ENCODE measurements around the gene CDH23.
A peak's percentile ranks its signal among the peaks of the same experiment; 100 is the strongest.

The CDH23 gene

GRCh38 chr10:71521504-71522441 is 125.1 kb downstream of the CDH23 start:
- DNase-seq: no peak

DNA sequence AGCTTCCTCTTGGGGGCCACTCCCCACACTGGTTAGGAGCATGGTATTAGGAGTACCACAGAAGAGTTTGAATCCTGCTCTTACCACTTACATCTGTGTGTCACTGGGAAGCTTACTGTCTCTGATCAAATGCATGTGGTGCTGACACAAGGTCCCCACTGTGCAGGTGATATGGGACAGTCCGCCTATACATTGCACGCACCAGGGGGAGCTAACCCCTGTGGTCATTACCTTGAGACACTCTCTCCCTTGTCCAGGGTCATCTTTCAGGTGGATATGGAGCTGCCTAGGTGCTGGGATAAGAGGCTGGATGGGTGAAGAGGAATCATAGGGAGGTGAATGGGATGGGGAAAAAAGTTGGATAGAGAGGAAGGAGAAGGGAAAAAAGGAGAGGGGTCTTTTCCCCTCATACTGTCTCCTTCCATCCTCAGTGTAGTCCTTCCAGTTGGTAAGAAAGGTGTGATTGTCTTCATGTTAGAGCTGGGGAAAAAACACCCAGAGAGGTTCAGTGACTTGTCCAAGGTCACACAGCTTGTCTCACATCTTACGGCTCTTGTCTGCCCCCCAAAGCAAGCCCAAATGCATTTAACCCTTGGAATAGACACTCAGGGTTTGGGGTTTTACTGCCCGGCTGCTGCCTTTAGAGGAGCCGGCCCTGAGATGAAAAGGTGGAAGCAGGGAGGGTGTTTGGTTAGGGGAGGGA is 125.9 kb downstream of the CDH23 start:
- no peak for DNase-seq

- no peak for DNase-seq
Measured at GRCh38 chr10:71523756-71524155, 127.0 kb downstream of the CDH23 start.

DNA sequence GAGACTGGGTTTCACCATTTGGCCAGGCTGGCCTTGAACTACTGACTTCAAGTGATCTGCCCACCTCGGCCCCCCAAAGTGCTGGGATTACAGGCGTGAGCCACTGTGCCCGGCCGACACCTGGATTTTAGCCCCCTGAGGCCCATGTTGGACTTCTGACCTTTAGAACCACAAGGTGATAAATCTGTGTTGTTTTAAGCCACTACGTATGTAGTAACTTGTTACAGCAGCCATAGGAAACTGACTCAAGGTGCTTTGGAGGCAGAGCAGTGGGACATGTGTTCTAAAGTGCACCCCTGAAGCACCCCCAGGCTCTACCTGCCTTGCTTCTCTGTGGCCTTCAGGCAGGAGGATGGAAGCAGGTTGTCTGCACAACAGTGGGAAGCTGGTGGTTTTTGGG is 128.4 kb downstream of the CDH23 start:
- DNase-seq: no peak

DNA sequence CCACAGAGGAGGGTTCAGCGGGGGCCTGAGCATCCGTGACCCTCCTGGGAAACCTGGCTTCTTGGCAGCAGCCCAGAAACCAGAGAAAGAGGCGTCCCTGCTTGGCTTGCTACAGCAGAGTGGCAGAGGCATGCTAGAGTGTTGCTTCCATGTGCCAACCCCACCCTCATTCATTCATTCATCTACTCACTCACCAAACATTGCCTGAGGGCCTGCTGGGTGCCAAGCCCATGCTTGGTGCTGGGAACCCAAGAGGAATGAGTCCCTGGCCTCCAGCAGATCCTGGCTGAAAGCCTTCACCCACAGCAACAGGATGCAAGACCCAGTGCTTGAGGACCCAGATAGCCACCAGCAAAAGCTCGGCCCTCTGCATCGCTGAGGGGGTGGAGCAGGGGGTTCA is 129.0 kb downstream of the CDH23 start:
- no peak for DNase-seq

DNA sequence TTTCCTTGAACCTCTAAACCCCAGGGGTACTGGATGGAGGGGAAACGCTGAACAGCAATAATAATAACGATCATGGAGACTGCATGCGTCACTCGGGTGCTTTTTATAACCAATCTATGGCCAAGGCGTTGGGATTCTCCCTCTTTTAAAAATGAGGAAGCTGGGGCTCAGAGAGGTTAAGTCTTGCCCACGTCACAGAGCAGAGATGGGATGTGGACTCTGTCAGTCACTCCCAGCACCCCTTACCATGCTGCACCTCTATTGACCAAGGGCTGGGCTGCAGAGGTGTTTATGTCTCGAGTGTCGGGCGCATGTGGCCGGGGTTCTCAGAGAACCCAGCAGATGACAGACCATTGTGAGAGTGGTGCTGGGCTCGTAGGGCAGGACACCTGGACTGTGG is 129.9 kb downstream of the CDH23 start:
- DNase-seq: peak in 1 of 2 experiments; percentile 12

DNA sequence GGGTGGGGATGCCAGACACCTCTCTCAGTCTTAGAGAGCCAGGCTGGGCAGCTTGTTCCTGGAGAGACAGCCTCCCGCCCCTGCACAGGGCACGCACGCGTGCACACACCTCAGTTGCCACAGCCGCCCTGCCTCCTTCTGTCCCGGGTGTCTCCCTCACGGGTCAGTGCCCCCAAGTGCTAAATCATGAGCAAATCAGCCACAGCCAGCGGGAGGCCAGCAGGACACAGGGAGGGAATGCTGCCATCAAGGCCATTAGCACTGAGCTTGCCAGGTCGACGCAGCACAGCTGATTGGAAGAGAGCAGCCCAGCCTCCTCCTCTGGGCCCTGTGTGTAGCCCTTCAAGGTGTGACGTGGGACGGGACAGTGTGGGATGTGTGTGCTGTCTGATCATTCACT is 130.4 kb downstream of the CDH23 start:
- DNase-seq: no peak

DNA sequence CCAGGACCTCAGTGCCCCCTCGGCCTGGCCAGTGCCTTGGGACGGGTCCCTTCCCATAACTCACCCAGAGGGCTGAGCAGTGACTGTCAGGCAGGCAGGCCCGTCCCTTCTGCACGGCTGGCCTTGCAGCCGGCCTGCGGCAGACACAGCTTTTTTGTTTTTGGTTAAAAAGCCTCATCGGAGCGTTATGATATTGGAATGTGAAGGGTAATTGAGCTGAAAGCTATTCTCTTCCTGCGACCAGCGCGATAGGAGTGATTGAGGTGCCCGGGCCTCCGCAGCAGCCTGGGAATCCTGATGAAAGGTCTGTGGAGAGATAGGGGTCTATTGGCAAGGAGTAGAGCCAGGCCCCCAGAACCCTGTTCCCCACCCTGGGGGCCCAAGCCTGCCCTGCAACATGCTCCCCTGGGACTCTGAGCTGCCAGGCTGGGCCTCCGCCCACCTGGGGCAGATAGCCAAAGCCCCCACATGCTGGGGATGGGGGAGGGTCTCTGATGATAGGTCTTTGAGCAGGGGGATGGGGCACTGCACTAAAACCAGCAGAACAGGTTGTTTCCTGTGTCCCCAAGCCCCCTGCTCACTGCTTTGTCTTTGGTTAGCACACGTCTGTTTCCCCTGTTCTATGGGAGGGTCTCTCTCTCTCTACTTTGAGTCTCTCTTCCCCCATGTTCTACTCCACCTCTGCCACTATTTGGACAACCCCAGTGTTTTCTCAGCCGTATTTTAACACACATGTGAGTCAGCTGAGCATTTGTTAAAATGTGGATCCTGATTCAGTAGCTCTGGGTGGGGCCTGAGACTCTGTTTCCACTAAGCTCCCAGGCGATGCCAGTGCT is 131.9 kb downstream of the CDH23 start:
- DNase-seq: no peak

GRCh38 chr10:71529207-71529827 is 132.6 kb downstream of the CDH23 start:
- no peak for DNase-seq

GRCh38 chr10:71530781-71531180 is 134.1 kb downstream of the CDH23 start:
- no peak for DNase-seq

DNA sequence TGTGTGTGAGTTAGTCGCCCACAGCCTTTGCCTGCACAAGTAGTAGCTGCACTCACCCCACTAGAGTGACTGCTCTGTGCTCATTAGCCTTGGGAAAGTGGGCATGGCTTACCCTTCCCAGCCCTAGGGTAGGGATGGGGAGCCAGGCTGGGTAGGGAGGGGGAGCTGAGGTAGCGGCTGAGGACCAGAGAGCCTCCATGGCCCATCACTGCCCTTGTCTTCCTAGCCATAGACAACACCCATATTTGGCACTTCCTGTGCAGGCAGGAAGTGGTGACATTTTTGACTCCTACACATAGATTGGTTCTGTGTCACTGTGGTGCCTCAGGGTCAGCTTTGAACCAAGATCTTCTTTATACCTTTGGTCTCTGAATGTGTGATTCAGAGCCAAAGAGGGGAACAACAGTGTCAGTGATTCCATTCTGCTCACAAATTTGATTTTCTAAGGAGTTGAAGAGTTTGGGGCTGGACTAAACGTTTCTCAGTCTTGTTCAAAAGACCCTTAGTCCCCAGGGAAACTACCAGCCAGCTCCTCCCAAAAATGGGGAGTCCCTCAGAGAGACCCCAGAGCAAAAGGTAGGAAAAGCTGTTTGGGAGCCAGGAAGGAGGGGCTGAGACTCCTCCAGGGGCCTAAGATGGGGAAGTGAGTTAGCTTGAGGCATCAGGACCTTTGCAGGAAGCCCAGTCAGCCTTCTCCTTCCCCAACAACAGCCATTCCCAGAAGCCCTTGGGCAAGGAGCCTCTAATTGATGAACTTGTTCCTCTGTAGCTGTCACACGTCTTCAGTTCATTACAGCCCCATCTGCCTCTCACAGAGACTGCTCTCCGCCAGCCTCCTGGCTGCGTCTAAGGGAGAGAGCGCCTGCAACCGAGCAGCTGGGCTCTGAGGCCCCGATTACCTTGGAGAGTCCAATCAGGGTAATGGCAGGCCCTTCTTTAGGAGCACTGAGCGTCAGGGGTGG is 135.0 kb downstream of the CDH23 start:
- DNase-seq: no peak

- no peak for DNase-seq
Measured at GRCh38 chr10:71532878-71533277, 136.2 kb downstream of the CDH23 start.

- DNase-seq: no peak
Measured at GRCh38 chr10:71533936-71534335, 137.2 kb downstream of the CDH23 start.

DNA sequence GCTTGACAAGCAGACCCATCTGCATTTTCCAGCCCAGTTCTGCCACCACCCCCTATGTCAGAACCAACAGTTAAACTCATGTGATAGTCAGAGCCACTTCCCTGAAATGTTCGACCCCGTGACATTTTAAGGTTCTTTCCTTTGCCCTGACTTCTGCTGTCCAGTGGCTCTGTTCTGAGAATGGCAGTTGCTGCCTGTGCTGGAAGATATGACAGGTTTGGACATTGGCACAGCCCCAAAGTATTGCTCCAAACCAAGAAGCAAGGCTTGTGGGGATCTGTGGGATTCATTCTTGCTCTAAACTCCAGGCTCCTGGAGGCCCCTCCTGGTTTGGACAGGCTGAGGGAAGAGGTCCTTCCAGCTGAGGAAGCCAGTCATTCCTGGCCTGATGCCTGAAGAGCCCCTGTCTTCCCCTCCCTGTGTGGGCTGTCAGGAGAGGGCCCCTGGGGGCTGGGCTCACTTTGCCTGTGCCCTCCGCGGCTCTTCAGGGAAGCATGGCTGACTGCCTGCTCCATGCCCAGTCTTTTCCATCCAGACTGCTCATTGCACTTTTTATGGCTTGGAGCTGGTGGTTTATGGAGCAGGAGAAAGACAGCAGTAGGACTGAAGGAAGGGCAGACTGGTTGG is 138.0 kb downstream of the CDH23 start:
- DNase-seq: no peak

- no peak for DNase-seq
Measured at GRCh38 chr10:71536332-71536731, 139.6 kb downstream of the CDH23 start.

DNA sequence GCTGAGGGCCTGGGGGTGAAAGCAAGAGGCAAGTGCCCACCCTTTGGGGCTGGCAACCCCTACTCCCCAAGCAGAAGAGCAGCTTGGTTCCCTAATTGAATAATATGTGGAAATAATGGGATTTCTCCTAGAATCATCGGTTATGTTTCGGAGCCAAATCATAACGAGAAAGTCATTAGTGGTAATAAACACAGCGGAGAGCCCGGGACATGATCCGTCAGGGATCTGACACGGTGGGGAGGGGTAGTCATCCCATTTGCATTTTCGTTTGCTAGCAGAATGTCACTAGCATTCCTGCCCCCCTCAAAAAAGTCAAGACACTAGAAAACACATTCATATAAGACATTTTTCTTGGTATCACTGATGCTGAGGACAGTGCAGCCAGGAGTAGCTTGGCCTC is 140.4 kb downstream of the CDH23 start:
- no peak for DNase-seq

DNA sequence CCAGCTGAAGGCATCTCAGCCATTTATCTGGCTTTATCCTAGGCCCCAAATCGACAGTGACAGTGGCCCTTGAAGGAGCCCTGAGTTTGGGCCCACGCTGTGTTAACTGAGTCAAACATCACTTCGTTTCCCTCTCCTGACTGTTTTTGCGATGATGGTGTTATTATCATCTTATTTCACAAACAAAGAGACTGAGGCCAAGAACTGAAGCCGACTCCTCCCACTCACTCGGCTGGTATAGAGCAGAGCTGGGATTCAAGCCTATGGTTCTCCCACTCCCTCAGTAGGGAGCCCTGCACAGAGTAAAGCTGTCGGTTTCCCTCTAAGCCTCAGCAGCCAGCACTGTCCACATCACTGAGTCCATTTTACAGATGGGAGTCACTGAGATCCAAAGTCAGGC is 141.0 kb downstream of the CDH23 start:
- DNase-seq: no peak

GRCh38 chr10:71538608-71539260 is 142.0 kb downstream of the CDH23 start:
- DNase-seq: no peak

- DNase-seq: no peak
Measured at GRCh38 chr10:71539442-71540118, 142.9 kb downstream of the CDH23 start.

- no peak for DNase-seq
Measured at GRCh38 chr10:71542478-71542877, 145.8 kb downstream of the CDH23 start.
